HG02938 (cell line): ENCODE measurements around the gene HERPUD1.
"Not testable (repeated sequence)": the region's sequence is repeated elsewhere in the genome, so short reads cannot be mapped to it uniquely, and the experiment has no call there.

Source experiments
- ATAC-seq: cut with Tn5 transposase; IDR thresholded peaks from one replicate; pipeline ENCODE4 v1.9.1; 2021; ENCODE audit warnings: mild to moderate bottlenecking, moderate library complexity; ENCODE audit not compliant: unreplicated experiment

Gene HERPUD1

GRCh38 chr16:56933828-56934598 lies 2.1 kb downstream of the HERPUD1 start:
- ATAC-seq = no peak

- not testable (repeated sequence) for ATAC-seq
Observed at GRCh38 chr16:56934599-56935145, 2.7 kb downstream of the HERPUD1 start.

- no peak for ATAC-seq
Observed at GRCh38 chr16:56935201-56935600, 3.3 kb downstream of the HERPUD1 start.

- ATAC-seq = no peak
Observed at GRCh38 chr16:56936491-56936890, 4.5 kb downstream of the HERPUD1 start.

- ATAC-seq = no peak
Observed at GRCh38 chr16:56936950-56937349, 5.0 kb downstream of the HERPUD1 start.

GRCh38 chr16:56938664-56939513 lies 6.9 kb downstream of the HERPUD1 start:
- ATAC-seq = no peak

GRCh38 chr16:56939801-56940200 lies 7.9 kb downstream of the HERPUD1 start:
- ATAC-seq = no peak

- ATAC-seq = no peak
Observed at GRCh38 chr16:56941092-56941491, 9.2 kb downstream of the HERPUD1 start.

- ATAC-seq = no peak
Observed at GRCh38 chr16:56941856-56942331, 10.0 kb downstream of the HERPUD1 start.

- ATAC-seq = no peak
Observed at GRCh38 chr16:56943761-56944375, 11.9 kb downstream of the HERPUD1 start.

GRCh38 chr16:56944954-56945839 lies 13.3 kb downstream of the HERPUD1 start:
- peak; percentile 59 for ATAC-seq

GRCh38 chr16:56945847-56946527 lies 14.0 kb downstream of the HERPUD1 start:
- ATAC-seq = no peak

- no peak for ATAC-seq
Observed at GRCh38 chr16:56946767-56947603, 15.0 kb downstream of the HERPUD1 start.

- ATAC-seq = no peak
Observed at GRCh38 chr16:56947604-56947995, 15.7 kb downstream of the HERPUD1 start.

- no peak for ATAC-seq
Observed at GRCh38 chr16:56948234-56948633, 16.3 kb downstream of the HERPUD1 start.

GRCh38 chr16:56950051-56950450 lies 18.1 kb downstream of the HERPUD1 start:
- no peak for ATAC-seq

GRCh38 chr16:56950455-56950854 lies 18.5 kb downstream of the HERPUD1 start:
- no peak for ATAC-seq

- ATAC-seq = peak; percentile 63
Observed at GRCh38 chr16:56950881-56951771, 19.2 kb downstream of the HERPUD1 start.
